G401.6 (cell line): ENCODE results near the gene TRAPPC6A.

Experiments
- FAIRE-seq: peaks from 2 replicates; lab custom pipeline; 2012; peaks lifted over from hg19 to GRCh38; lab: Jason Lieb, UNC

TRAPPC6A gene

DNA sequence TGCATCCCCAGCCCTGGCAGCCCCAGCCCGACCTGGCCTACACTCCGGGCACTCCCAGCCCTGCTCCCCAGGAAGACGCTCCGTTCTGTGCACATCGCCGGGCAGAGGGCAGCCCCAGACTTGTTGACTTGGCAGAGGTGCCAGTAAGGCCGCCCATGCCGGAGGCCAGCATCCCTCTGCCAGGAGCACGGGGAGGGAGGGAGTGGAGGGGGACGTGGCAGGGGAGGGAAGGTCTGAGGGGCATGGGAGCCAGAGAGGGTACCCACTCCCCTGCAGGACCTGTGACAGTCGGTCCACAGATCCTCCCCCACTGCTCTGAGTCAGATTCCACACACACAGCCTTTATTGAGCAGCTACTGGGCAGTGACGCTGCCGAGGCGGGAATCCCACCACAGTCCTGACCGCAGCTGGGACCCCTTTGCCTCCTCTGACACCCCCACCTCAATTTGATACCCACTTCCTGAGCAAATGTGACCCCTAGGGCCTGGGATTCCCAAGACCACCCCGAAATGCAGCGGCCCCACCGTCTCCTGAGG, 15.4 kb downstream of the TRAPPC6A start:
- no peak for FAIRE-seq

DNA sequence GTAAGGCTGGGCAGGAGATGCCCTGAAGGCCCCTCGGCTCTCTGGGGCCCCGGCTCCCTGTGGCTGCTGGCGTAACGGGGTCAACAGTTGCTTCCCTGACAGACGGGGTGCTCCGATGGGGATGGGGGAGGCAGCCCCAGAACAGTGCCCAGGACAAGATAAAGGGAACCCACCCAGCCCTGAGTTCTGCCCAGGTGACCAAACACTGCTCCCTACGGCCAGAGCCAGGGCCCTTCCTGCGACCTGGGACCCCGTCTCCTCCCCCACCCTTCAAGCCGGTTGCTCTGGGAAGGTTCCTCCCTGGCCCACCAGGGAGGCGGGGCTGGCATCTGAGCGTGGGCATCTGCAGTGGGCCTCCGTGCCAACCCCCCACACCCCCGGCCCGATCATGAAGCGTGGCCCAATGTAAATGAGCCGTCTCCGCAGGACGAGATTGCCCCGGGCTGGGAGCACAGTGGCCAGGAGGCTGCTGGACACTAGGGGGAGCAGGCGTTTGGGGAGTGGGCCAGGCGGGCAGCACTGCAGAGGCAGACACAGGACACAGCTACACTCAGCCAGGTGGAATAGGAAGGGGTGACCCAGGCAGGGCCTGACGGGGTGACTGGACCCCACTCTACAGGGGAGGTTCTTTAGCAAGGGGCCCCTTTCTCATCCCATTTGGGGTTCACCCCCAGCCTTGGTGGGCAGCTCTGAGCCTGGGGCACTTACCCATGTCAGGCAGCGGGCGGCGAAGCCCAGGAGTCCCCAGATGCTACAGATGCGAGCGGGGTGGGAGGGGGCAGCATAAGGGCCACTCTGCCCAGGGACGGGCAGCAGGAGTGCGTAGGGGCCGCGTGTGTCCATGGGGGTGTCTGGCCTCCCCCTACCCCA, 16.1 kb downstream of the TRAPPC6A start:
- FAIRE-seq = no peak

- no peak for FAIRE-seq
Observed at GRCh38 chr19:45160870-45161737, 16.9 kb downstream of the TRAPPC6A start, which contains the start of gene NKPD1. NKPD1 (minus strand) TSS chr19:45160982; CDS start chr19:45160150, 832 bp downstream.

- no peak for FAIRE-seq
Observed at GRCh38 chr19:45159971-45160324, 18.1 kb downstream of the TRAPPC6A start.

GRCh38 chr19:45159210-45159970, 18.6 kb downstream of the TRAPPC6A start:
- no peak for FAIRE-seq

DNA sequence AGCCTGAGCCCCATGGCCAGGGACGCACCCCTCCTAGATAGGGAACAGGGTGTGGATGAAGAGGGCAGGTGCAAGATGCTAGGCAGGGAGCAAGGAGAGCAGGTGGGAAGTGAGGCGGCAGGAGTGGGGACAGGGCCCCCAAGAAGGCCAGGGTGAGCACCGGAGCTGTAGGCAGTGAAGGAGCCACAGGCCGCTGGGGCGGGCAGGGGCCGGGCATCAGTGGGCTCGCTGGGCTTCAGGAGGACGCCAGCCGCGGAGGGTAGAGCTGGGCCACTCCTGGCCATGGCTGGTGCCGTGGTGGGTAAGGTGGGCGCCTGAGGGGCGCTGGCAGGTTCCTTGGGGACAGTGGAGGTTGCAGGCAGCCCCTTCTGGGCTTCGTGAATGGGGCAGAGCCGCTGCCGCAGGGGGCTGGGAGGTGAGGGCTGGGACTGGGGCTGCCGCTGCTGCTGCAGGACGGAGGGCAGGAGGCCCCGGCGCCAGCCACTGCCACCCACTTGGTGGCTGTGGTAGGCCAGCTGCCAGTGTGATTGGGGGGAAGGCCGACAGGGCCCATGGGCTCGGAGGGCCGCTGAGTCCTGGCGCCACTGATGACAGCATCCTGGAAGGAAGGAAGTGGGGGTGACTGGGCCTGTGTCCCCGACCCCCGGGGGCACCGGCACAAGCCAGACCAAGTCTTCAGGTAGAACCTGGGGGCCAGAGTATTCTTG, 19.4 kb downstream of the TRAPPC6A start:
- no peak for FAIRE-seq

GRCh38 chr19:45156751-45157150, 21.3 kb downstream of the TRAPPC6A start:
- FAIRE-seq = no peak

DNA sequence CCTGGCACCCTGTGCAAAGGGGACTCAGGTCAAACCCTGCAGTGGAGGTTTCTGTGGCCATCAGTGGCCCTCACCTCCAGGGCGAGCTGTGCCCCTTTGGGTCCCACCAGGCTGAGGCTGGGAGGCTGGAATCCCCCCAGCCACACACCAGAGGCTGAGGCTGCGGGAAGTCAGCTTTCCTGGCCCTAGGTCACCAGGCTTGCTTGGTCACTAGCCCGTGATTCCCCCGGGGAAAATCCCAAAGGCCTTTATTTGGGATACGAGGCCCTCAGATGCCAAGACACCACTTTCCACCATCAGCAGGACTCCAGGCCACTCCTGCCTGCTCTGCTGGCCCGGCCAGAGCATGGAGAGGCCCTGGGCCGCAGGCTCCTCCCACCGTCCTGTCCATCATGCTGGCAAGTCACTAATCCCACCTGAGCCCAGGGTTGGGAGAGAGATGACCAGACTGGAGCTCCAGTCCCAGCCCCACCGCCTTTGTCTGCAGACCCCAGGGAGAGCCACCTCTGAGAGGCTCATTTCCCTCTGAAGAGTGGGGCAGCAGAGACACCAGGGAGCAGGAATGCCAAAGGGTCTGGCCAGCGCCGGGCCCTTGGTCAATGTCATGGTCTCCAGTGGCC, 21.9 kb downstream of the TRAPPC6A start:
- FAIRE-seq = no peak

- no peak for FAIRE-seq
Observed at GRCh38 chr19:45154064-45154827, 23.8 kb downstream of the TRAPPC6A start.

DNA sequence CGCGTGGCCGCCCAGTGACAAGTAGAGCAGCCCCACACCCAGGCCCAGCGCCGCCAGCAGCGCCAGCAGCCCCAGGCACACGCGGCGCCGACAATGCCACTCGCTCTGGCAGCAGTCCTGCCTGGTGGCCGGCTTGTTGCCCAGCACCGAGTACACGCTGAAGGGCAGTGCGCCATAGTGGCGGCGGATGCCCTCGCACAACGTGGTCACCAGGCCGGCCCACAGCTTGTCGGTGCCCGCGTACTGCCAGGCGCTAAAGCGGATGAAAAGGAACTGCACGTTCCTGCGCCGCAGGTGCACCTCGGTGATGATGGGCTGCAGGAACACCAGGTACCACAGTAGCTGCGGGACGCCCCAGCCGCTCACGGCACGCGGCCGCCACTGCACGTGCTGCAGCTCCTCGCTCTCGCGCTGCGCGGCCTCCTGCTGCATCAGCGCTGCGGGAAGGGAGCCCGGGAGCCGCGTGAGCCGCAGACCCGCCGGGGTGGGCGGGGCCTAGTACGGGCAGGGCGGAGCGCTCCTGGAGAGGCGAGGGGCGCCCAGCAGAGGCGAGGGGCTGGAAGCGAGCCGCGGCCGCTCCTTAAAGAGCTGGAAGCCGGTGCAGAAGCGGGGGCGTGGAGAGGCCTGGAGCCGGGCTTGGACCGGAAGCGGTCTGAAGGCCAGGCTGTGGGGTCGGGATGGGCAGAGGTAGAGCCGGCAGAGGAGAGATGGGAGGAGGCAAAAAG, 24.5 kb downstream of the TRAPPC6A start:
- no peak for FAIRE-seq

- FAIRE-seq = no peak
Observed at GRCh38 chr19:45152504-45153338, 25.3 kb downstream of the TRAPPC6A start.

- FAIRE-seq = no peak
Observed at GRCh38 chr19:45151821-45152503, 26.1 kb downstream of the TRAPPC6A start.

GRCh38 chr19:45151320-45151719, 26.7 kb downstream of the TRAPPC6A start:
- FAIRE-seq = no peak

DNA sequence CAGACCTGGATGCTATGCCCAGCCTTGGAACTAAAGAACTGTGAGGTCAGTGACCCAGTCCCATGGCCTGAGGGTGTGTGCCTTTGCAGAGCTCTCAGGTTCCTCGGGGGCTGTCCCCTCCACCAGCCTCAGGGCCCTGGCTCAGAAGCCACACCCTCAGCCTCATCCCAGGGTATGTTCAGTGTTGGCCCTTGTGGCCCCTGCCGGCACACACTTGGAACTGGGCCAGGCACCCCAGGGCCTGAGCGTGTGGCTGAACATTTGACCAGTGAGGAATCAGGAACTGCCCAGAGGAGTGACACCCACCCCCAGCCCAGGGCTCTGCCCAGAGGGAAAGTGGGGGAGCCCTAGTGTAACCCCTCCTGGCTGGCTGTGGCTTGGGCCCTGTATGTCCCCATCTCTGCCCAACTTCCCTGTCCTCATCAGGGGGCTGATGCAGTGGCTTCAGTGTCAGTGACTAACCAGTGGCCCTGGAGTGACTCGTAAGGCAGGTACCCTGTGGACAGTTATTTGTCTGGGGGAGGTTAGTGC, 27.2 kb downstream of the TRAPPC6A start:
- FAIRE-seq = no peak

- FAIRE-seq = no peak
Observed at GRCh38 chr19:45150180-45150579, 27.9 kb downstream of the TRAPPC6A start.

- no peak for FAIRE-seq
Observed at GRCh38 chr19:45149129-45149528, 28.9 kb downstream of the TRAPPC6A start.

DNA sequence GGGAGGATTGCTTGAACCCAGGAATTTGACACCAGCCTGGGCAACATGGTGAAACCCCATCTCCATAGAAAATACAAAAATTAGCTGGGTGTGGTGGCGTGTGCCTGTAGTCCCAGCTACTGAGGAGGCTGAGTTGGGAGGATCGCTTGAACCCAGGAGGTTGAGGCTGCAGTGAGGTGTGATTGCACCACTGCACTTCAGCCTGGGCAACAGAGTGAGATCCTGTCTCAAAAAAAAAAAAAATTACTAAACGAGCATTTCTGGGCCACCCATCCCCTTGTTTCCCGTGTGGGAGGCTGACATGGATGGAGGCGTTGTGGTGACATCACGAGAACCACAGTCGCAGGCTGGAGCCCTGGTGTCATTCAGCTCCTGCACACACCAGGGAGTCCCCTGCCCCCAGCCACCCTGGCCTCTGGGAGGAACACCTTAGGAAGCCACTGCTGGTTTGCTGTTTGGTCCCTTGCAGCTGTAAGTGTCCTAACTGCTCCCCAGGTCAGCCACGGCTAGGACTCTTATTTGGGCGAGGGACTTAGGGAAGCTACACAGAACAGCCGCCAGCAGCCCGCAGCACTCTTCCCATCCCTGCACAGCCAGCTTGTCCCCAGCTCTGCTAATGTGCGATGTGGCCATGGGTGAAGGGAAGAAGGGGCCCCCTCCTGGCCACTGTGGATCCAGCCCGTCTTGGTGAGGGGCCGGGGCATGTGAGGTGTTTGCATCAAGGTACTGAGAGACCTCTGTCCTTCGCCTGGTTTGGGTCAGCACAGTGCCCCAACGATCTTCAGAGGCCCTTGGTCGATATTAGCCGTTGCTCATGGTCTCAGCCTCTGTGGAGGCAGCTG, 30.0 kb downstream of the TRAPPC6A start:
- no peak for FAIRE-seq
